H4 (cell line): ENCODE measurements around the gene PCBP3. TPM values are rescaled to one million over a fixed set of nuclear protein-coding genes. Genes with fewer than 3 reads are reported as not detected.

Source experiments
- DNase-seq: peaks from one replicate; pipeline ENCODE4 v3.0.0-alpha.2; 2015; ENCODE audit warnings: low spot score
- total RNA-seq: library from RNA; depleted of rRNA; stranded (reverse); fragments of >200 nt; shearing (Covaris generic); gene quantifications from 2 replicates; pipeline ENCODE4 v1.2.3, GENCODE V29; 2014

The PCBP3 gene
- total RNA-seq, 1 experiment from 2014 or later: 6.1 TPM

DNA sequence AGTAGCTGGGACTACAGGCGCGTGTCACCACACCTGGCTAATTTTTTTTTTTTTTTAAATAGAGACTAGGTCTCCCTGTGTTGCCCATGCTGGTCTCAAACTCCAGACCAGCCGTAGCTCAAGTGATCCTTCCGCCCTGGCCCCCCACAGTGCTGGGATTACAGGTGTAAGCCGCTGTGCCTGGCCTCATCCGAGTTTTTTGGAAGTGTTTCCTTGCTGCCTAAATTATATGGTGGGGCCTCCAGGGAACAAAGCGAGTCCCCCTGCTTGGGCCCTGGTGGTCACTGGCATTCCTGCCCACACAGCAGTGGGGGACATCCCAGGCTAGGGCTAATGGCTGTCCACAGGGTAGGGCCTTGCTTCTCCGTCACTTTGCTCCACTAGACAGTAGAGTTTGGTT, 143.8 kb downstream of the PCBP3 start:
- DNase-seq: no peak

- no peak for DNase-seq
Observed at GRCh38 chr21:45788198-45788597, 144.7 kb downstream of the PCBP3 start.

DNA sequence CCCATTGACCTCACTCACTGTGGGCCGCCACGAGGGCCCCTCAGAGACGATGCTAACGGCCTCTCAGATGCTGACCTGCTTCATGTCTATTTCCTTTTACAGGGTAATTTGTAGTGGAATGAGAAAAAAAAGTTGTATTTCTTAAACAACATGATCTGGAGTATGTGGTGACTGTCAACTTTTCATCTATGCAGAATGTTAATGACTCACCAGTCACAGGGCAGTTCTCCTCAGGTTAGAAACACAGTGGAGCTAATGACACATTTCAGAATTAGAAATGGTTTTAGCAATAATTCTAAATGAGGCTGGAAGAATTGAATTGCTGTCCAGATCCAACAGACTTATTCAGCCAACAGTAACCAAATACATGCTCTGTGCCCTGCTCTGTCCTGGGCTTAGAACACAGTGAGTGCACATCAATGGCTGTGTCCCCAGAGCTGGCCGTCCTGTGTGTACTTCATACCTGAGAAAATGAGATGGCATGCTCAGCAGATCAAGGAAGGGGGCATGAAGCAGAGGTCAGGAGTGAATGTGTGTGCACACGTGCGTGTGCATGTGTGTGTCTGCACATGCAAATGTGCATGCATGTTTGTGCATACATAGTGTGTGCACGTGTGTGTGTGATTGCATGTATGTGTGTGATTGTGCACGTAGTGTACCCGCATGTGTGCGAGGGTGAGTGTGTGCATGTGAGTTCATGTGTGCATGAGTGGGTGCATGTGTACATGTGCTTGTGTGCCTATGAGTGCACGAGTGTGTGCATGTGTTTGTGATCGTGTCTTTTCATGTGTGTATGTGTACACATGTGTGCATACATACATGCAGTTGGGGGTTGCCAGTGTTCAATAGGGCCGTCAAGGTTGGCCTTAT, 145.3 kb downstream of the PCBP3 start:
- no peak for DNase-seq

- no peak for DNase-seq
Observed at GRCh38 chr21:45790427-45790826, 146.9 kb downstream of the PCBP3 start.

DNA sequence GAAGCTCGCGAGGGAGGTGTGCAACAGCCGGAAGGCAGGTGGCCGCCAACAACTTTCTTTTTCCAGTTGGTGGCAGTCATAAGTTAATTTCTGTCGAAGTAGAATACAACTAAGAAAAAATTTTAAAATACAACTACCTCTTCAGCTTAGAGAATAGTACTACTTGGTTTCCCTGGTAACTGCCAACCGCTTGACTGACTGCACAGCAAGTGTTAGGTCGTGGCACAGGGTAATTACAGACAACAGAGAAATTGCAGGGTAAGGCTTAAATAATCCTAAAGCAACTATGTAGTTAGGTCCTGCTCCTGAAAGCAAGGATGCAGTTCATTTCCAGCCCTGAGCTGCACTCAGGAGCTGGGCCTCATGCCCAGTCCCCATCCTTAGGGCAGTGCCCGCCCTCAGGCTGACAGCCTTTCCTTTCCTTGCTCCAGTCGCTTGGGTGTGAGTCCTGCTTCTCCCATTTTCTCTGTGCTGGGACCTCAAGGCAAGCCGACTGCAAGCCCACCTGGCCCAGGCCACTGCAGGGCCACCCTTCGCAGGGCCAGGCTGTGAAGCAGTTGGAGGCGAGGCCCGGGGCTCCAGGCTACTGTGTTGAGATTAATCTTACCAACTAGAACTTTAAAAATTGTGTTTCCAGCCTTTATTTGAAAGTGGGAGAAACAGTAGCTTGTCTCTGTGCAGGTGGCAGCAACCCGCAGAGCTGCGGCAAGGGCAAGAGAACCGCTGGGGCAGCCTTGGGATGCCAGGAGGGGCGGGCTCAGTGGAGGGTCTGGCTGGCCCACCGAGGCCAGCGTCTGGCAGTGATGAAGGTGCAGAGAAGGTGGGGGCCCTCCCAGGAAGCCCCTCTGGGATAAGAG, 148.3 kb downstream of the PCBP3 start:
- DNase-seq: no peak

DNA sequence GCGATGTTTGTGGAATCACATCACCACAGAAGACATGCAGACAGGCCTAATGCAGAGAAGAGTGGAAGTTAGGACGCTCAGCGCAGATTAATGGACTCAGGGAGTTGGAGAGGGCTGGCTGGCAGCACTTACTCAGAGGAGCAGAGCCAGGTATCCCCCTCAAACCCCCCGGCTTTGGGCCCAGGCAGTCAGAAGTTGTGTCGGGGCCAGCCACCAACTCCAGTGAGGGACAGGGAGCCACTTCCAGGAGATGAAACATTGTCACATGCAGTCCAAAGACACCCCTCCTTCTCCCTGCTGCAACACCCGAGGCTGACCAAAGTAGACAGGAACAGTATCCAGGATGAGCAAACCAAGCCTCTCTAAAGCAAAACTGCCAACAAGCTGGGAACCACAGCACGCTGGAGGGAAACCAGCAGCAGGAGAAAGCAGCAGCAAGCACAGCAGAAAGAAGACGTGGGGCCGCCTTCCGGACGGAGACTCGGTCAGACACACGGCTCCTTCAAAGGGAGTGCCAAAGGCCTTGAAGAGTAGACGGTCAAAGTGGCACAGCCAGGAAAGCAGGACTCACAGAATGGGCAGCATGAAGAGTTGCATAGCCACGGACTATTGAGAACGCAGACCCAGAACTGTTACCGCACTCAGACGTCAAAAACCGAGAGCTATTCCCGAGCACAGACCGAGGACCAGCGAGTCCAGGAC, 149.3 kb downstream of the PCBP3 start:
- no peak for DNase-seq

DNA sequence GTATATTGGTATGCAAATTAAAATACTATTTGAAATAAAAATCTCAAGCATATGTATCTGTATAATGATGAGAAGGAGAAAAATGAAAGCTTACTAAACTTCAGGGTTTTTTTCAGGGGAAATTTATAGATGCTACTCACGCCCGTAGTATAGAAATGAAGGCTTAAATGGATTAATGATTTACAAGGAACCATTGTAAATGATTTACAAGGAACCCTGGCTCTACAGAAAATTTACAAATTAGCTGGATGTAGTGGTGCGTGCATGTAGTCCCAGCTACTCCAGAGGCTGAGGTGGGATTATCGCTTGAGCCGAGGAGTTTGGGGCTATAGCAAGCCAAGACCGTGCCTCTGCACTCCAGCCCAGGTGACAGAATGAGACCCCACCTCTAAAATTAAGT, 150.5 kb downstream of the PCBP3 start:
- no peak for DNase-seq

GRCh38 chr21:45796003-45796402, 152.5 kb downstream of the PCBP3 start:
- no peak for DNase-seq

DNA sequence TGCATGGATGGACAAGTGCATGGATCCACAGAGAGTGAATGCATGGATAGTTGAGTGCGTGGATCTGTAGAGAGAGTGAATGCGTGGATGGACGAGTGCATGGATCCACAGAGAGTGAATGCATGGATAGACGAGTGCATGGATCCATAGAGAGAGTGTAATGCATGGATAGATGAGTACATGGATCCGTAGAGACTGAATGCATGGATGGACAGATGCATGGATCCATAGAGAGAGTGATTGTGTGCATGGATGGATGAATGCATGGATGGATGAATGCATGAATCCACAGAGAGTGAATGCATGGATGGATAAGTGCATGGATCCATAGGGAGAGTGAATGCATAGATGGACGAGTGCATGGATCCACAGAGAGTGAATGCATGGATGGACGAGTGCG, 153.8 kb downstream of the PCBP3 start:
- DNase-seq: peak; percentile 8

DNA sequence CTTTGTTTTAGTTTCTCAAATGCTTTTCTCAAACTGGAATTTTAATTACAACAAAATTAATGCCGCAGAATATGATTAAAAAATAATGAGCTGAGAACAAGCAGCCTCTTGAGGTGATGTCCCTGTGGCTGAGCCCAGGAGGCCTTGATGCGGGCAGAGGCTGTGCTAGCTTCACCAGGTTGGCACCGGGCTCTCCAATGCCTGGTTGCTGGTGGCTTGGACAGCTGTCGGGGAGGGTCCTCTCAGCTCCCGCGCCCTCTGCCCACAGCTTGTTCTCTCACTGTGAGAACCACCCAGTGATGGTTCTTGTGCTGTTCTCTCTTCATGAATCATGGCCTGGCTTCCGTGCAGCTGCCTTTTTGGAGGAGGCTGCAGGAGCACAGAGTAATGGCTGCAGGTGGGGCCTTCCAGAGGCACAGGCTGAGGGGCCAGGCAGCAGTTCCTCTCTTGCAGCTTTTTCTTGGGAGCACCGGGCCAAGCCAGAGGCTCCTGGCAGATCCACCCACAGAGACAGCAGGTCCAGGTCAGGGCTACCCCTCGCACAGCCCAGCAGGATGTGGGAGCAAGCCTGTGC, 156.3 kb downstream of the PCBP3 start:
- DNase-seq: no peak

- peak; percentile 4 for DNase-seq
Observed at GRCh38 chr21:45800339-45801080, 157.0 kb downstream of the PCBP3 start.

GRCh38 chr21:45801129-45801964, 157.8 kb downstream of the PCBP3 start:
- DNase-seq: no peak

GRCh38 chr21:45801989-45802388, 158.5 kb downstream of the PCBP3 start:
- DNase-seq: no peak

- DNase-seq: no peak
Observed at GRCh38 chr21:45802425-45802824, 158.9 kb downstream of the PCBP3 start.

DNA sequence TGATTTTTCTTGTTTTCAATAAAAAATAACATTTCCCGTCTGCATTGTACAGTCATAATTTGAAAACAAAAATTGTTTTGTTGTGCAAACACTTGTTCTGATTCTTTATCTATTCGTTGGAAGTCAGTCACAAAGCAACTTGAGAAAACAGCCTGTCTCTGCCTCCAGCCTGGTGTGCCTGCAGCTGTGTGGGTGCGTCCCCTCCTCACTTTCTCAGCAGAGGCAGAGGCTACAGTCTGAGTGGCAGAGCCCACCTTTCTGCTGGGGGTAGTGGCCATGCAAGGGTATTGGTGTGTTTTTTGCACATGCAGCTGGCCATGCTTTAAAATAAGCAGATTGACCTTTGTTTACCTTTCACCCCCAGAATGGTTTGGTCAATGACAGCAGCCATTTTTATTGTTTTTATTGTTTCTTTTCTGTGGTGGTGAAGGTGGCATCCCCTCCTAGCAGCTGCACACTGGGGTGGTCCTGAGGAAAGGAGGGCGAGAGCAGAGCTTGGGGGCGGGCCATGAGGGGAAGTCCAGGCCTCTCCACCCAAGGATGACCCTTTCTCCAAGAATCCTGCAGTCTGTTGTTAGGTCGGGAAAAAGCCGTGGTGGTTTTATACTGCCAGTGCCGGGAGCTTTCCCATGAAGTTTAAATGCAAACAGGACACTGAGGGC, 159.6 kb downstream of the PCBP3 start:
- DNase-seq: no peak

- DNase-seq: no peak
Observed at GRCh38 chr21:45803618-45804340, 160.3 kb downstream of the PCBP3 start.

GRCh38 chr21:45804809-45805313, 161.3 kb downstream of the PCBP3 start:
- no peak for DNase-seq

DNA sequence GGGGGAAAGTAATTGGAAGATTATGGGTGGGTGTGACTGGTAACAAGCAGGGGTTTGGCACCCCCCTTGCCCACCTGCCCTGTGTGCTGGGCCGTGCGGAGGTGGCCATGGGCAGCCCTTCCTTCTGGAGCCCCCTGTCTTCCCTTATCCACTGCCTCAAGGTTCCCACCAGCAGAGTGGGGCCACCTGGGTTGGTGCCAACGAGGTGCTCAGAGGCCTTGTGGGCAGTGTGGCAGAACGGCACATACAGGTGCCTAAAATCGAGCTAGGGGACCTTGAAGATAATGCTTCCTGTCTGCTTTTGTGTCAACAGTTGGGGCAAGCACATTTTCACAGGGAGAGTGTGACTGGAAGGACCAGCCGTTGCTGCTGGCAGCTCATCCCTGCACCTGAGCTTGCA, 161.8 kb downstream of the PCBP3 start:
- no peak for DNase-seq

DNA sequence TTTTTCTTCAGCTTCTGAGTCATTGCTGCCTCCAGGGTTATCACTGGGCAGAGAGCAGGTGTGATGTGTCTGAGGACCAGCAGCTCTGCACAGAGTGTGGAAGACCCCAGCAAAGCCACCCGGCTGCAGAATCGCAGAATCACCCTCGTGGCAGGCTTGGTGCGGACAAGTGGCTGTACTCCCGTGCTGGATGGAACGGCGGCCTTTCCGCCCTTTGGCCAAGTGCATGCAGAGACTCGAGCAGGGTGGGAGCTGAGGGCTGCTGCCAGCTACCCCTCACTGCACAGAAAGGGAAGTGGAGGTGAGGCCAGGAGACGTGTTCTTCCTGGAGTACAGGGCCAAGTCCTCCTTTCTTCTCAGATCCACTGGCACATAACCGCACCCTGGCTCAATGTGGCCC, 162.5 kb downstream of the PCBP3 start:
- DNase-seq: no peak
